Panc1 (cell line): Measurements from ENCODE around the gene VSIG1. TPM values are rescaled to one million over a fixed set of nuclear protein-coding genes. Genes with fewer than 3 reads are reported as not detected.

Source experiments
- ATAC-seq: fragments of 200-7000 bp; cut with Tn5 transposase; 2 replicates; pipeline ENCODE4 v1.9.1; 2020; ENCODE audit warnings: mild to moderate bottlenecking, moderate library complexity
- BruUV-seq: library from RNA; stranded (reverse); fragments of 400-500 nt; replicated peaks from 2 replicates; lab custom pipeline; 2021; lab: Mats Ljungman, UMichigan
- CTCF ChIA-PET: fragments of 300-600 bp; sonication (Branson Sonifier 250); formaldehyde crosslinking; loops from one replicate; lab custom pipeline; 2022; ENCODE audit warnings: antibody characterized with exemption; lab: Charles Lee
- POLR2A ChIA-PET: fragments of 300-600 bp; sonication (Branson Sonifier 250); formaldehyde crosslinking; loops from one replicate; lab custom pipeline; 2022; ENCODE audit warnings: antibody characterized with exemption; lab: Charles Lee
- DNase-seq: peaks from one replicate; pipeline ENCODE4 v3.0.0-alpha.2; 2010; ENCODE audit warnings: low read depth, low spot score
- H3K27ac ChIP-seq: 2 replicates; pipeline ENCODE4 v1.5.1; 2011; ENCODE audit warnings: mild to moderate bottlenecking, low read length, inconsistent platforms
- H3K27me3 ChIP-seq: fragments of 200-500 bp; sonication (Bioruptor generic); 2 replicates; pipeline ENCODE4 v1.6.0; 2014; ENCODE audit warnings: low read length, inconsistent platforms; ENCODE audit not compliant: control insufficient read depth, insufficient read depth
- H3K36me3 ChIP-seq: fragments of 200-500 bp; sonication (Bioruptor generic); 2 replicates; pipeline ENCODE4 v1.5.1; 2014; ENCODE audit warnings: inconsistent platforms, mild to moderate bottlenecking, low read length, moderate library complexity; ENCODE audit not compliant: control insufficient read depth, insufficient read depth
- H3K4me1 ChIP-seq: 2 replicates; pipeline ENCODE4 v1.5.1; 2011; ENCODE audit warnings: inconsistent platforms, mild to moderate bottlenecking, low read length, moderate library complexity; ENCODE audit not compliant: control insufficient read depth, insufficient read depth
- H3K4me3 ChIP-seq, 2 experiments: 2 replicates each; pipeline ENCODE4 v1.5.1; 2011 to 2012; ENCODE audit warnings: low read depth in 2 of 2, low read length in 2 of 2, mild to moderate bottlenecking in 2 of 2, inconsistent platforms in 1 of 2, moderate library complexity in 1 of 2
- H3K9me3 ChIP-seq: fragments of 200-500 bp; sonication (Bioruptor generic); 2 replicates; pipeline ENCODE4 v1.5.1; 2014; ENCODE audit warnings: low read depth, mild to moderate bottlenecking, inconsistent platforms, low read length, moderate library complexity; ENCODE audit not compliant: control insufficient read depth, insufficient read depth
- CTCF ChIP-seq: fragments of 450-650 bp; IDR thresholded peaks from 2 replicates; pipeline ENCODE4 v1.5.1; 2017; ENCODE audit warnings: mild to moderate bottlenecking
- POLR2AphosphoS5 ChIP-seq: IDR thresholded peaks from 2 replicates; pipeline ENCODE4 v1.6.1; 2012; ENCODE audit warnings: mild to moderate bottlenecking, low read depth, low read length, moderate library complexity
- SIN3A ChIP-seq: IDR thresholded peaks from 2 replicates; pipeline ENCODE4 v1.6.1; 2012; ENCODE audit warnings: low read depth, mild to moderate bottlenecking, low read length, moderate library complexity, borderline replicate concordance; ENCODE audit not compliant: insufficient read depth
- TCF7L2 ChIP-seq: IDR thresholded peaks from 2 replicates; pipeline ENCODE4 v1.6.1; 2011; ENCODE audit warnings: mild to moderate bottlenecking, low read depth, low read length, inconsistent platforms
- in situ Hi-C: cut with HindIII; loops from 2 replicates; pipeline ENCODE4 v1.10.0; 2016; ENCODE audit warnings: low sequenced_read_pairs, low pct_unique_long_range_greater_than_20kb
- intact Hi-C: fragments of 100-400 bp; cut with micrococcal nuclease; formaldehyde crosslinking; loops from one replicate; pipeline ENCODE4 v1.10.0; 2022; ENCODE audit not compliant: unreplicated experiment
- total RNA-seq: library from RNA; stranded (reverse); gene quantifications from one replicate; pipeline ENCODE4 v1.2.1, GENCODE V29; 2021; ENCODE audit not compliant: unreplicated experiment
- TF ChIP-seq, protein P1 (sequence below), 2 experiments: IDR thresholded peaks; 2 replicates each; pipeline ENCODE4 v1.6.1; 2011 to 2012; ENCODE audit warnings: low read depth in 2 of 2, control low read depth in 1 of 2, low read length in 1 of 2, mild to moderate bottlenecking in 1 of 2, moderate library complexity in 1 of 2; ENCODE audit not compliant: insufficient read depth in 1 of 2

VSIG1 gene
- total RNA-seq, 1 experiment from 2014 or later: not detected

GRCh38 chrX:108055546-108055945 is 10.7 kb downstream of the VSIG1 start:
- in situ Hi-C loops: no loop called here
- Histone ChIP-seq H3K27me3 (no peaks in the 10 kb centered on the region), H3K27ac (no peak overlapping the region), H3K4me1 (no peaks in the 10 kb centered on the region), H3K4me3 (no peak overlapping the region), H3K36me3 (no peaks in the 10 kb centered on the region), H3K9me3 (no peaks in the 10 kb centered on the region)
- ATAC-seq: no peak
- ChIA-PET CTCF (no interaction called here), POLR2A (no interaction called here)
- no TSS peak for BruUV-seq
- intact Hi-C loops: no loop called here
- TF ChIP-seq SIN3A (no peak), TCF7L2 (no peak), CTCF (no peak), POLR2AphosphoS5 (no peak)
- TF ChIP-seq, protein P1, sequence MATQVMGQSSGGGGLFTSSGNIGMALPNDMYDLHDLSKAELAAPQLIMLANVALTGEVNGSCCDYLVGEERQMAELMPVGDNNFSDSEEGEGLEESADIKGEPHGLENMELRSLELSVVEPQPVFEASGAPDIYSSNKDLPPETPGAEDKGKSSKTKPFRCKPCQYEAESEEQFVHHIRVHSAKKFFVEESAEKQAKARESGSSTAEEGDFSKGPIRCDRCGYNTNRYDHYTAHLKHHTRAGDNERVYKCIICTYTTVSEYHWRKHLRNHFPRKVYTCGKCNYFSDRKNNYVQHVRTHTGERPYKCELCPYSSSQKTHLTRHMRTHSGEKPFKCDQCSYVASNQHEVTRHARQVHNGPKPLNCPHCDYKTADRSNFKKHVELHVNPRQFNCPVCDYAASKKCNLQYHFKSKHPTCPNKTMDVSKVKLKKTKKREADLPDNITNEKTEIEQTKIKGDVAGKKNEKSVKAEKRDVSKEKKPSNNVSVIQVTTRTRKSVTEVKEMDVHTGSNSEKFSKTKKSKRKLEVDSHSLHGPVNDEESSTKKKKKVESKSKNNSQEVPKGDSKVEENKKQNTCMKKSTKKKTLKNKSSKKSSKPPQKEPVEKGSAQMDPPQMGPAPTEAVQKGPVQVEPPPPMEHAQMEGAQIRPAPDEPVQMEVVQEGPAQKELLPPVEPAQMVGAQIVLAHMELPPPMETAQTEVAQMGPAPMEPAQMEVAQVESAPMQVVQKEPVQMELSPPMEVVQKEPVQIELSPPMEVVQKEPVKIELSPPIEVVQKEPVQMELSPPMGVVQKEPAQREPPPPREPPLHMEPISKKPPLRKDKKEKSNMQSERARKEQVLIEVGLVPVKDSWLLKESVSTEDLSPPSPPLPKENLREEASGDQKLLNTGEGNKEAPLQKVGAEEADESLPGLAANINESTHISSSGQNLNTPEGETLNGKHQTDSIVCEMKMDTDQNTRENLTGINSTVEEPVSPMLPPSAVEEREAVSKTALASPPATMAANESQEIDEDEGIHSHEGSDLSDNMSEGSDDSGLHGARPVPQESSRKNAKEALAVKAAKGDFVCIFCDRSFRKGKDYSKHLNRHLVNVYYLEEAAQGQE (IDR thresholded peaks at IDR 0.05; ENCODE audit: insufficient read depth in 1 of 2, low read depth in 2 of 2, low read length in 1 of 2): no peak
- DNase-seq: no peak

- H3K4me1 ChIP-seq: no peaks in the 10 kb centered on the region
- CTCF ChIA-PET: no interaction called here
- POLR2A ChIA-PET: no interaction called here
- TF ChIP-seq CTCF: no peak
- TF ChIP-seq SIN3A: no peak
- no peaks in the 10 kb centered on the region for H3K9me3 ChIP-seq
- no peak overlapping the region for H3K27ac ChIP-seq
- in situ Hi-C loops (no loop called here), intact Hi-C loops (no loop called here)
- DNase-seq: no peak
- no peaks in the 10 kb centered on the region for H3K36me3 ChIP-seq
- ATAC-seq: no peak
- H3K4me3 ChIP-seq: no peak overlapping the region
- no peaks in the 10 kb centered on the region for H3K27me3 ChIP-seq
- no TSS peak for BruUV-seq
Observed at GRCh38 chrX:108059801-108060200, 14.9 kb downstream of the VSIG1 start.
